GM12865 (cell line): ENCODE data around the gene ARHGDIA.
"Not testable (repeated sequence)": the region's sequence is repeated elsewhere in the genome, so short reads cannot be mapped to it uniquely, and the experiment has no call there.

ENCODE experiments used
- DNase-seq: peaks from one replicate; pipeline ENCODE4 v3.0.0; 2010; ENCODE audit warnings: low read depth
- H3K4me3 ChIP-seq: 2 replicates; pipeline ENCODE4 v1.5.1; 2011; ENCODE audit warnings: mild to moderate bottlenecking, low read depth, low read length, control low read depth
- TF ChIP-seq, protein P1 (sequence below): IDR thresholded peaks from 2 replicates; pipeline ENCODE4 v1.5.1; 2011; ENCODE audit warnings: low read length, control low read depth, low read depth, inconsistent platforms; ENCODE audit not compliant: insufficient read depth; ENCODE audit errors: missing control alignments

Gene ARHGDIA

GRCh38 chr17:81870981-81871386 lies at the start of gene ARHGDIA:
TSS of gene ARHGDIA (minus strand) at chr17:81871337. CDS start at chr17:81869930, 1,407 bp downstream.
- TF ChIP-seq, protein P1, sequence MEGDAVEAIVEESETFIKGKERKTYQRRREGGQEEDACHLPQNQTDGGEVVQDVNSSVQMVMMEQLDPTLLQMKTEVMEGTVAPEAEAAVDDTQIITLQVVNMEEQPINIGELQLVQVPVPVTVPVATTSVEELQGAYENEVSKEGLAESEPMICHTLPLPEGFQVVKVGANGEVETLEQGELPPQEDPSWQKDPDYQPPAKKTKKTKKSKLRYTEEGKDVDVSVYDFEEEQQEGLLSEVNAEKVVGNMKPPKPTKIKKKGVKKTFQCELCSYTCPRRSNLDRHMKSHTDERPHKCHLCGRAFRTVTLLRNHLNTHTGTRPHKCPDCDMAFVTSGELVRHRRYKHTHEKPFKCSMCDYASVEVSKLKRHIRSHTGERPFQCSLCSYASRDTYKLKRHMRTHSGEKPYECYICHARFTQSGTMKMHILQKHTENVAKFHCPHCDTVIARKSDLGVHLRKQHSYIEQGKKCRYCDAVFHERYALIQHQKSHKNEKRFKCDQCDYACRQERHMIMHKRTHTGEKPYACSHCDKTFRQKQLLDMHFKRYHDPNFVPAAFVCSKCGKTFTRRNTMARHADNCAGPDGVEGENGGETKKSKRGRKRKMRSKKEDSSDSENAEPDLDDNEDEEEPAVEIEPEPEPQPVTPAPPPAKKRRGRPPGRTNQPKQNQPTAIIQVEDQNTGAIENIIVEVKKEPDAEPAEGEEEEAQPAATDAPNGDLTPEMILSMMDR: no peak
- H3K4me3 ChIP-seq: peak within 1 kb of the TSS; percentile 99
- no peak for DNase-seq

- H3K4me3 ChIP-seq: no peak overlapping the region
- DNase-seq: no peak
- TF ChIP-seq, protein P1: no peak
Measured at GRCh38 chr17:81918832-81919545, 47.9 kb upstream of the ARHGDIA start.

DNA sequence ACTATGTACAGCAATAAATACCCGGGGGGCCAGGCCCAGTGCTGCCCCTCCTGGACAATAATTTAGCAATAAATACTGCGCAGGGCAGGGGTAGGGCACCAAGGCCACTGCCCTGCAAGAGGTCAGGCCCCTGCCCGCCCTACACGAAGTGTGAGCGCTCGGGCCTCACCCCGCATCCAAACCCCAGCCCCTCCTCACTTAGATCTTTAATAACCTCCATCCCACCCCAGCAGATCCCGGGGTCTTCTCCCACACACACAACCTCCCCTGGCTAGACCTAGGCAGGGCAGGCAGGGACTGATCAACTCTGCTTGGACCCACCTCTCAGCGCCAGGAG lies 47.2 kb upstream of the ARHGDIA start:
- H3K4me3 ChIP-seq, DNase-seq: not testable (repeated sequence)

- TF ChIP-seq, protein P1: no peak
- H3K4me3 ChIP-seq: peak within 1 kb of the TSS; percentile 69
- DNase-seq: peak; percentile 91
Measured at GRCh38 chr17:81917565-81918332, 46.6 kb upstream of the ARHGDIA start, which contains the start of gene SIRT7. TSS of gene SIRT7 (minus strand) at chr17:81918176. CDS start at chr17:81918131, 45 bp downstream.

- peak overlapping the region; percentile 69 for H3K4me3 ChIP-seq
- DNase-seq: no peak
- TF ChIP-seq, protein P1: no peak
Measured at GRCh38 chr17:81916234-81917001, 45.3 kb upstream of the ARHGDIA start.

DNA sequence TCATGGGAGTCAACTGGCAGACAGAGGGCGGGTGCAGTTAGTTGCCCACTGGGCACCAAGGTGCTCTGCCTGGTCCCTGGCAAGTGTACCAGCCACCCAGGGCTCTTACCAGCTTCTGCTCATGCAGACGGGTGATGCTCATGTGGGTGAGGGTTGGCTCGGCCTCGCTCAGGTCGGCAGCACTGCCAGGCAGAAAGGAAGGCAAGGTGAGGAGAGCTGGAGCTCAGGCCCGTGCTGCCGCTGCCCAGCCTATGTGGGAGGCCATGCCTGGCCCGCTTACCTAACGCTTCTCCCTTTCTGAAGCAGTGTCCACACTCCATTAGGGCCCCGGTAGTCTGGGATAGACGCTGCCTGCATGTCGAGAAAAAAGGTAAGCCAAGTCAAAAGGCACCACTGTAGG lies 44.2 kb upstream of the ARHGDIA start:
- H3K4me3 ChIP-seq: no peak overlapping the region
- TF ChIP-seq, protein P1: no peak
- DNase-seq: no peak

- DNase-seq: no peak
- TF ChIP-seq, protein P1: no peak
- no peak overlapping the region for H3K4me3 ChIP-seq
Measured at GRCh38 chr17:81914103-81914850, 43.1 kb upstream of the ARHGDIA start.
